ENCODE results near the gene NREP. TPM values are rescaled to one million over a fixed set of nuclear protein-coding genes. Genes with fewer than 3 reads are reported as not detected.
A peak's percentile ranks its signal among the peaks of the same experiment; 100 is the strongest.

Gene NREP
- total RNA-seq, 1 donor from 2014 or later: 38.6 TPM

DNA sequence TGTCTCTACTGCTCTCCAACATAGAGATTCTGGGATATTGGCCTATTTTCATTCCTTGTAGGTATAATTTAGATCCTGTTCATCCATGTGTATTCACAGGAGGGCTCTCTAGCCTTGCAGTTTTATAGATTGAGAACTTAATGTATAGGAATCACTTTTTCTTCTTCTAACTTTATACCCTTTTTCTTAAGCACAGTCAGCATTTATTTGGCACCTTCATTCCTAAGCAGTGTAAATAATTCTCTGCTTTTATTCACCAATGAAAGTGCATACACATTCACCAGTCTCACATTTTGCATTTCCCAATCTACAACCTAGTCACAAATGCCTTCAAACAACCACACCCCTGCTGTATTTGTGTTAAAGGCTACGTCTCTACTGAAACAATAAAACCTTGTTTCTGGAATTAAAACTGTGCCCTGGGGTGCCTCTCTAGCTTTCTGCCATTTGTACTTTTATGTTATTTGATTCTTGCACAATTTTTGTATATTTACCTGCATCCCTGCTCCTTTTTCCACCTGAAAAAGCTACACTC is 49.3 kb downstream of the NREP start:
- intact Hi-C loops (cut with micrococcal nuclease): no loop called here
- DNase-seq (no peak), ATAC-seq (no peak)

DNA sequence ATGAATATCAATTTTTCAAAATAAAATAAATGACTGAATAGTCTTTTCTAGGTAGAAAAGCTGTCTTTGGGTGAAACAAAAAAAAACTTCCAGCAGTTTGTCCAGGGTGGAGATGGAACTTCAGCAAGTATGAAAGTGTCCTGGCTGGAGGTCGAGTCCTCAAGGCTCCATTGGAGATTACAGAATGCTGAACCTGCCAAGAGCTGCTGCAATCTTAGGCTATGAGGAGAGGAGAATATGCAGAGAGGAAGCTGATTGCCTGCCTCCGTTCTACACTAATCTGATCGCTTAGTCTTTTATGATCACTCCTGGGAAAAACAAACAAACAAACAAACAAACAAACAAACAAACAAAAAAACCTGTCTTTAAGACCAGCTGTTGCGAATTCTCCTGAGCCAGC is 50.6 kb downstream of the NREP start:
- intact Hi-C loops (cut with micrococcal nuclease): no loop called here
- DNase-seq (no peak), ATAC-seq (peak; percentile 92)

DNA sequence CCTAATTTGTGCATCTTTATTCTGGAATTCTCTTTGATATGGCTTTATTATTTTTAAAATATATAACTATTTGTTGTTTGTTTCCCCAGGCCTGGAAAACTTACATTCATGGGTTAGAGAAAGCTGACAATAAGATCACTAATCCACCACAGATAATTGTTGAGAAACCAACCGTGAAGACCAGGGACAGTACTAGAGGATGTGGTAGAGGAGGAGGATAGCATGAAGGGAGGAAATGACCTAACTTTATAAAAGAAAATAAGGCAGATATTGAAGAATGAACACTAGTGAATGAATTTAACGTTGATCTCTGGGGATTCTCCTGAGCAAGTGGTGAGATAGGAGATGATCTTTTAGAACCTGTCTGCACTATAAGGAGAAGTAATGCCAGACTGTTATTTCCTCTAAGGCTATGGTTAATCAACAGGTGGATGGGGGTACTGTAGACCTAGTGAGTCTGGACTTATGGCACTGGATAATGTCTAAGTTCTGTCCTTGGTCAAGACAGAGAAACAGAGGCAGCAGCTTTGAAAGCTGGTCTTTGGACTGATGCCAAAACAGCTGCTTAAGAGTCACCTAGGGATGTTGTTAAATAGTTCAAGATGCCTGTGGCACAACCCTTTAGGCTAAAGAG is 52.4 kb downstream of the NREP start:
- DNase-seq (no peak), ATAC-seq (no peak)
- intact Hi-C loops (cut with micrococcal nuclease): no loop called here

DNA sequence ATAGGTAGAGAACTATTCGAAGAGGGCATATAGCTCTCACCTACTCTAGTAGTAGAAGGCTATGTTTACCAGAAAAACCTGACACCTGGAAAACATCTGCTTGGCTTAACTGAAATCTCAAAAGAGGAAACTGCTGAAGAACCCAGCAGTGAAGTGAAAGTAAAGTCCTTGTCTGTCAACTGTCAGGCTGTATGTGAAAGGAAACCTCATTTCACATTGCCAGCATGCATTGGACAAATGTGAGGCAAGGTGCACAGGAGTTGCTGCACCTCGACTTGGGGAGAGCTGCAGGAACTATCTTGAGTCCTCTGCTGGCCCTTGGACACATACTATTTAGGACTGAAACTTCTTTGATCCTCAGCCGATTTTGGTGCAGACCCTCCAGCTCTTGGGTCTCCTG is 53.3 kb downstream of the NREP start:
- DNase-seq (no peak), ATAC-seq (no peak)
- intact Hi-C loops (cut with micrococcal nuclease): no loop called here

DNA sequence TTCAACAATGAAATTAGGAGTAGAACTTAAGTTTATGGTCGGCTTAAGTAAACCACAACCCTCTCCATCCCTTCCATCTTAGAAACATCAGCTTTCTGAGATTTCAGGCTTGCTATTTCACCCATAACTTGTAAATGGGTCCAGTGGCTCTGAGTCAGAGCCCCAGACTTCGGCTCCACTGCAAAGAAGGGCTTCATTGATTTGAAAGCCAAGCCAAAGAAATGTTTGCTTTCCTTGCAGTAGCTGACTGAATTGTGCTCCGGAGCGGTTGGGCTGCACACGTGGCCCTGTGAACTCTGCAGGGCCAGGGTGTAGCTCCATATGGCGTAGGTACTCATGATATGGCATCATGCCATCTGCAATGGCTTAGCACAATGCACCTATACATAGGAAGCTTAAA is 57.0 kb downstream of the NREP start:
- intact Hi-C loops (cut with micrococcal nuclease): no loop called here
- DNase-seq (no peak), ATAC-seq (no peak)

DNA sequence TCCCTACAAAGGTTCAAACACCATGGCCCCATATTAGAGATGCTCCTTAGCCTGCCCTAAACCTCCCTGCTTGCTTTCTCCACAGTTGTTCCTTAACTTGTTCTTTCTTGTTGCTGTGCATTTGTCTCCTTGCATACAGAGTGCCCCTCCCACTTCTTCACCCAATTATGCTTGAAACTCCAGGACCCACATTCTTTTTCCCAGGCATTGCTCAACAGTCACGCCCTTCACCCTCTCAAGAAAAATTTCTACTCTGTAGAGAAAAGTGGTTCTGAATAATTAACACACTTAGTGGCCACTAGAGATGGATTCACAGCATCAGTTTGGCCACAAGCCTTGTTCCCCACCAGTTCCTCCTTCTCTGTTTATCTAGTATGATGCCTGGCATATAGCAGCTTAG is 57.7 kb downstream of the NREP start:
- intact Hi-C loops (cut with micrococcal nuclease): no loop called here
- ATAC-seq: no peak
- no peak for DNase-seq

DNA sequence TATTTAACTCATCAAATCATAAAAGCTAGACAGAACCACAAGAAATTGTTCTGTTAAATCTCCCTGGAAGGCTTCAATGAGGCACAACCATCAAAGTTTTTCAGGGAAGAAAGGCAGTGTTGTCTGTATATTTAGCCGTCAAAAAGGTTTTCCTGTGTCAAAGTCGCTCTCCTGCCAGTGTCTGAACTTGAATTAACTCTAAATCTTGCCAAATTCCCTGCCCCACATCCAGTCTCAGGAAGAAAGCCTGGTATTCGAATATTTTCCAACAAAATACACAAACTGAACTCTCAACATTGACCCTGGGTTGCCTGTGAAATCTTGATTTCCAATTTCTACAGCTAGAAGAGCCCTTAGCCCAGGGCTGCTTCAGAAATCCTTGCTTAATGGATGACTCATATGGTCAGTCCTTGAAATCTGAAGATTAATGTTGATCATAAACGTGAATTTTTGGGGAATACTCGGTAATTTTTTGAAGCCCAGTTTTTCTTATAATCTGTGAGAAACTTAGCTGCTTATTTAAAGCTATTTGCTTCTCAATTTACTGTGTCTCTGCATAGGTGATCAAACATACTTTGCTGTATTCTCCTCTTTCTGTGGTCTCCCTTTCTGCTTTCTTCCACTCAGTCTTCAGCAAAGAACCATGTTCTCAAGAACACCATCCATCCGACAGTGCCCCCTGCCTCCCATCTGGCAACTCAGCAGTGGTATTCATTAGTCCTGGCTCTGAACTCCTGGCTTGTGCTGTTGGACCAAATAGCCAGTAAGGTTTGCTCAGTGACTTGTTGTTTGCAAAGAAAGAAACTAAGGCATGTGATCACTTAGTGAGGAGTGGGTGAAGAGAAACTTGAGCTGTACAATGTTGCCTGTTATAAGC is 58.9 kb downstream of the NREP start:
- intact Hi-C loops (cut with micrococcal nuclease): no loop called here
- ATAC-seq: no peak
- no peak for DNase-seq

DNA sequence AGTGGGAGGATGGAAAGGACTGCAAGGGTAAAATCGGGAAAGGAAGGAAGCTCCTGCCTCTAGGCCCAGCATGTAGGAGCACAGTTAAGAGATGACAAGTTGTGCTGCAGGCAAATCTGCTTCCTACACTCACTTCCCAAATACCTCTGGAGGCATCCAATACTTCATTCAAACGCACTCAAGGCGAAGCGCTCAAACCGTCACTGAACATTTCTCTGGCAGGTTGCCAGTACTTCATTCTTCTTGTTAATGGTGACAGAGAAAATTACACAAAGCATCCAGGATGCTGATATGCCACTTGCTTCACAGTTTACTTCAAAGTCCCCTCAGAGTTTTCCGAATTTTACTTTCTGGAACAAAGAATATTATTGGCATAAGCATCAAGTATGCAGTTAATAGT is 59.8 kb downstream of the NREP start:
- ATAC-seq (peak; percentile 26), DNase-seq (no peak)
- intact Hi-C loops (cut with micrococcal nuclease): no loop called here

DNA sequence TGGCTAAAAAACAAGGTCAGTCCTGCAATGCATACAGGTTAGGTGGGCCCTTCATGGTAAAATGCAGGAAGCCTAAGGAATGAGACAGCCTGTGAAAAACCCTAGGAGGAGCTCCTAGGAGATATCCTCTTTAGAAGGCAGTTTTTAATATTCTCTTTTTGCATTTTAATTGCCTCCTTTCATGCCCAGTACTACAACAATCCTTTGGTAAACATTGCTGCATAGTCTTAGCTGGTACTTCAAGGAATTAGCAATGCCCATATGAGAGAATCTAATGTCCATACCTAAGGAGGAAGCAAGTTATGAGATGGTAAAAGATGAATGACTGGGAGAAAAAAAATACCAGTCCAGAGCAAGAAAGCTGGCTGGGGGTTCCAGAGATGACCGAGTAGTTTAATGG is 61.0 kb downstream of the NREP start:
- intact Hi-C loops (cut with micrococcal nuclease): no loop called here
- ATAC-seq (no peak), DNase-seq (no peak)

DNA sequence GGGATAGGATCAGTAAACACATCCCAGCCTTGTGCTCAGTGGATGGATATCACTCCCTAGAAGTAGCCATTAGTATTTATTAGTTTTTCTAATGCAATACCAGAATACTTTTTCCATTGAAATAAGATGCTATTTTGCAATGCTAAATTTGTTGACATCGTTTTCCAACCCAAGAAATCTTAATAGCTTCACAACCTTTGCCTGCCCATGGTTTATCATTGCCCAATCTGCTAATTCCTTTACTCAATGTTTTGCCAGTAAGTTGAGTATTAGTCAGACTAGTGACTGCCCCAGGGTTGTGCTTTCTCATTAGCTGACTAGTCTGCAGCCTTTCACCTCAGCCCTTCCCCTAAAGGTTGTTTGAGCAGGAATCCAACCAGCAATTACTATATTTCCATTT is 62.9 kb downstream of the NREP start:
- ATAC-seq (no peak), DNase-seq (no peak)

DNA sequence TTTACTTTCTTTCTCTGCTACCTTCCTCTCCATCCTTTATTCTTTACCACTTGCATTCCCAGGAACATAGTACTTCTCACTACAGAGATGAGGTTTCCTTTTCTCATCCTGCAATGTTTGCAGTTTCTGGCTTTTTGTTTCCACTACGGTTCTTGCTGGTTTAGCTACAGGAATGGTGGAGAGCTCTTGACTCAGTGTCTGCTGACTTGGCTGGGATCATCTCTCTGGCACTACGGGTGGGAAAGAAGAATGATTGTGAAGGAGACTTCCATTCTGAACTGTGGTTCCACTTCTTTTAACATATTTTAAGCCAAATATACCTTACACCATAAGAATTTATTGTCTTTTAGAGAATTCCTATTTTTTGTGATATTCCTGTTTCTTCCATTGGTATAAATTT is 65.1 kb downstream of the NREP start:
- intact Hi-C loops (cut with micrococcal nuclease): no loop called here
- ATAC-seq (no peak), DNase-seq (no peak)

More for the DNA sequence above, 62.9 kb downstream of the NREP start:
- intact Hi-C loops (cut with micrococcal nuclease): no loop called here

DNA sequence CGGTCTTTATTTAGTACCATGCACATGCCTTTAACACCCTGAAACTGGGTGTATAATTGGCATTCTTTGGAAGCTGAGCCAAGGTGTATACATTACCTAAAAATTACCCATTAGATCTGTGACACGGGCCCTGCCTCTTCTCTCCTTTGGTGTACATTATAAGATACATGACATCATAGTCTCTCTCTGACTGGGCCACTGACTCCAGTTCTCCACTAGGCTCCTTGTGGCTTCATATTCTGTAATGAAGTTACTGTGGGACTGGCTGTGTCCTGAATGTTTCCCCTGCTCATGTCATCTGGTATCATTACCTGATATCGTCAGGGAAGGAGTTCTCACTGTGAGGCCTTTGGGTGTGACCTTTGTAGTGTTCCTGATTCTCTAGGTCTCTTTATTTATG is 65.5 kb downstream of the NREP start:
- intact Hi-C loops (cut with micrococcal nuclease): no loop called here
- DNase-seq: no peak

DNA sequence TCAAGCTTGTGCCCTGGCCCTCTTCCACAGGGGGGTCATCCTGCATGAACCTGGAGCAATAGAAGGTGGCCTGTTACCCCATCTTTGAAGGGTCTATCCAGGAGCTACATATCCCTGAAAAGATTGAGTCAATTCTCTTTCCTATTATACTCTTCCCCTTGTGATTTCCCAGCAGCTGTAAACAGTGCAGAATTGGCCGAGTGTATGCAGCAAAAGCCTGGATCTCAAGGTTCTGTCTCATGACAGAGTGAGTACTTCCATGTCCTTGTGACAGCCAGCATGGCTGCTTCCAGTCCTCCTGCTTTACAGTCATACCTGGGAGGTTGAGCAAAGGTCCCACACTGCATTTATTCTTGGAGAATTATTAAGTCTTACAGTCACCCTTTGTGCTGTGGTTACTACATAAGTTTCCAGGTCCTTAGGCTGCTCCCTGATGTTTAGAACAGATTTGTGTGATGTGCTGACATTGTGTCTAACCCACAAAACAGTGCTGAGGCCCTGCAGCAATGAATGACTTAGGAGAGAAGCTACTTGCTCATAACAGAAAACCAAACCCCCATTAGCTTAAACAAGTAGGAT is 67.5 kb downstream of the NREP start:
- DNase-seq (no peak), ATAC-seq (no peak)
- intact Hi-C loops (cut with micrococcal nuclease): no loop called here

More for the DNA sequence above, 65.5 kb downstream of the NREP start:
- no peak for ATAC-seq

DNA sequence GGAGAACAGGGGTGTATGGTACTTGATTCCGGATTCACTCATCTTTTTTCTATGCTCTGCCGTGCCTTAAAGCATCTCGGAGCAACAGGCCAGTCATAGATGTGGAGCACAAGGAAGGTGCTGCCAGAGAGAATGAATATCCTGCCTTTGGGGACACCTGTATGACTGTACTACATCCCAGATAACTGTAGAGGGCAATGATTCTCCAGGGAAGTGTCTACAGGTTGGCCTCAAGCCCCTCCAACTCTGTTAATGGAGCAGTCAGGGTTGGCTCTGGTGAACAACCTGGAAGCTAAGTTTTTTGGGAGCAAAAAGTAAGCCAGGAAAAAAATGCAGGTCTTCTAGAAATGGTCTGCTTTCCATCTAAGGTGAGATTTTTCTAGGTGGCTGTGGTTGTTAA is 71.0 kb downstream of the NREP start:
- no peak for DNase-seq
- intact Hi-C loops (cut with micrococcal nuclease): no loop called here
- ATAC-seq: no peak

DNA sequence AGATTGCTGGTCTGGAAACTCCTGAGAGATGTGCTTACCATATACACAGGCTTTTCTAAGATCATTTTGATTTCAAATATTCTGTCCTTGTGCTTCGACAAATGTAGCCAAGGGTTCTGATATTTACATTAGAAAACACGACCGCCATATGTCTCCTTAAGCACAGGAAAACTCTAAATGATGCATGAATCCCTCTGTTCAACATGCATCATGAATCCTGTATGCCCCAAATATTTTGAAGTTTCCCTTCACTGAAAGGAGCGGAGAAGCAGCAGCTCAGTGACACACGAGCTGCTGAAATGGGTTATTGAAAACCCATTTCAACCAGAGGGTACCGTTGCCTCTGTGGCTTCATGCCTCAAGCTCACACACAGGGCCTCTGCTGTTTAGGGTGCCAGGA is 74.4 kb downstream of the NREP start:
- ATAC-seq (no peak), DNase-seq (no peak)
- intact Hi-C loops (cut with micrococcal nuclease): no loop called here

DNA sequence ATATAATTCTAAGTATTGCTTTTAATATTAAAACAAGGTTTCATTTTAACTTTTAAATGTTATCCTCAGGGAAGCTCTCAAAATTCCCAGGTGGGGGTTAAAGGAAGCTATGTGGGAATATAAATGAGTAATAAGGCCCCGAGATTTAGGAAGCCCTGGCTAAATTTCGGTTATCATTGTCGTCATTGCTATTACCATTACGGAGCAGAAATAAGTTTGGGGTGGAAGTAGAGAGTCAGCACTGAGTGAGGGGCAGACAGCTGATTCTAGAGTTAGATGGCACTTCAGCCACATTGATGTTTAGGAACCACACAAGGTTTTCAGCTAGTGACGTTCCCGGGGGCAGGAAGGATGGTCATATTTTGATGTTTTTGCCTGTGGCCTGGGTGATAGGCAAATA is 74.9 kb downstream of the NREP start:
- ATAC-seq: peak; percentile 7
- intact Hi-C loops (cut with micrococcal nuclease): no loop called here
- no peak for DNase-seq

DNA sequence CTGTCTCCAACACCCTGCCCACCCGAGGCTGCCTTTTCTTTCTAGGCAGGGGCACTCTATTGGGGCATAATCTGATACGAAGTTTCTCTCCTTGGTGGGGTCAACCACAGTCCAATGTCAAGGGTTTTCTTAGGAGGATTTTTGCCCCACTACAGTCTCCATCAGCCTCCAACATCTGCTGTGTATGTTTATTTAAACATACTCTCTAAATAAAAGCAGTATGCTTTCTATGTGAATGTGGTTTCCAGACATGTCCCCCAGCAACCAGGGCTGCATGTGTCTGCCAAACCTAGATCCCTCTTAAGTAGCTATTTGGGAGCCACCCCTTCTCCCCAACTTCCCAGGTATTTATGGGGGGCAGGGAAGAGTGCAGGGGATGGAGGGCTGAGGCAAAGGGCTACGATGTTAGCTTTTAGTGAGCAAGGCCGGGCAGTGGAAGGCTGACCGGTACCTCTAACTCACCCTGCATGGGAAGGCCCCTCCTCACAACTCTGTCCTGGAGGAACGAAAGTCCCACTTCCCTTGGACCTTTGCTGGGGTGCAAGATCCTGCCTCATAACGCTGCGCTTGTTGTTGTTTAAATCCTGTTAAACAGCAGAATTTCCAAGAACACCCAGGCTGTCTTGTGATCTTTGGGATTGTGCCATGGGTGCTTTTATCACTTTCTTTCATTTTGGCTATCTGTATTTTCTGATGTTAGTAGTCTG is 75.4 kb downstream of the NREP start:
- ATAC-seq: peak; percentile 53
- DNase-seq: no peak
- intact Hi-C loops (cut with micrococcal nuclease): no loop called here

DNA sequence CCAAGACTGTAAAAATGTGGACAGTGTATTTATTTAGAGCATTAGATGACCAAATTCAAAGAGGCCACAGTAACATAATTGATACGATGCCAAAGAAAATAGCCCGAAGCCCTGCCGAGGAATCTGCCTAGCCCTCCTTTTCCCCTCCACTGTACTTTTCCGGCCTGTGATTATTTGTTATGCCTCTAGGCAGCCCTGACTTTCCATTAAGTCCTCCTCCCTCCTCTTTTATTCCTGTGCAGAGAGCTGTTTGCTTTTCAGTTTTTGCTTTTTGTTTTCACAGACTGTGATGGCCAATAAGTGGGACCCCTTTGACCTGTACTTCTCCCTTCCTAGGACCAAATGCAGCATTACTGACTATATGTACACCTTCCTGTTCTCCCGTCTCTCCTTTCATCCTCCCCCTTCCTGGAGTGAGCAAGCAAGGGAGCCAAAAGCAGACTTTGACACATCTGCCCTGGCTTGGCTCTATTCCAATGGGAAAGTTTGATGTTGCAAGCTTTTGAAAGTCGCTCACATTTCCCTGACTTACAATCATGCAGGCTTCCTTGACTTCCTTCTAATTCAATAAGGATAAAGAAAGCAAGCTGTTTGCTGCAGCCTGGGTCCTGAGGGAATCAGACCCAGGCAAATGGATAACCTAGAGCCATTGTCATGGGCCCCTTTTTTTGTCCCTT is 76.1 kb downstream of the NREP start:
- DNase-seq: peak; percentile 31
- intact Hi-C loops (cut with micrococcal nuclease): no loop called here
- ATAC-seq: peak; percentile 93

DNA sequence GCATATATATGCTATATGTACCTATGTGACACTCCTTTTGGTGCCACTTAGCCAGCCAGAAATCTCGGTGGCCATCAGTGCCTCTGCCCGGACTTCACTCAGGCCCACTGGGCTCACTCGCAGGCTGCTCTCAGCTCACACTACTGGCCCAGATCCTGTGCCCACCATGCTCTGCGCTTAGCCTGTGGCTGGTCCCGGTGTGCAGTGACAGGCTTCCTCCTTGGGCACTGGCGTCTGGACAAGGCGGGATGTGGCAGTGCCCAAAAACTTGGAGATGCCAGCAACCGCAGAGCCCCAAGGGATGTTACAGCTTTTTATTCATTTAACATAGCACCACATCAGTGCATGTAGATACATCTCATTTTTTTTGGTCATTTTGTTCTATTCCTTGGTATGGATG is 77.4 kb downstream of the NREP start:
- ATAC-seq (no peak), DNase-seq (no peak)
- intact Hi-C loops (cut with micrococcal nuclease): no loop called here

Data from left ventricle myocardium superior (tissue), 1 donor.